Mesothelial cell of epicardium (in vitro differentiated cells): ENCODE results near the gene ZNF787. TPM values are rescaled to one million over a fixed set of nuclear protein-coding genes. Genes with fewer than 3 reads are reported as not detected.
A peak's percentile ranks its signal among the peaks of the same experiment; 100 is the strongest.
"Not testable (repeated sequence)": the region's sequence is repeated elsewhere in the genome, so short reads cannot be mapped to it uniquely, and the experiment has no call there.

Experiments
- DNase-seq, 2 experiments: peaks; one replicate each; pipeline ENCODE4 v3.0.0; 2021; ENCODE audit warnings: low spot score in 2 of 2; ENCODE audit not compliant: unreplicated experiment in 2 of 2
- H3K27ac Mint-ChIP-seq: 2 replicates; pipeline ENCODE4 v1.8.0; 2021; ENCODE audit warnings: mixed read lengths
- H3K27me3 Mint-ChIP-seq: 2 replicates; pipeline ENCODE4 v1.8.0; 2021; ENCODE audit warnings: low read depth, mixed read lengths
- H3K36me3 Mint-ChIP-seq: 2 replicates; pipeline ENCODE4 v1.8.0; 2021; ENCODE audit warnings: mixed read lengths
- H3K4me1 Mint-ChIP-seq: 2 replicates; pipeline ENCODE4 v1.8.0; 2021; ENCODE audit warnings: mixed read lengths
- H3K4me3 Mint-ChIP-seq: 2 replicates; pipeline ENCODE4 v1.8.0; 2021; ENCODE audit warnings: mild to moderate bottlenecking, moderate library complexity, mixed read lengths
- H3K9me3 Mint-ChIP-seq: 2 replicates; pipeline ENCODE4 v1.8.0; 2021; ENCODE audit warnings: mixed read lengths
- total RNA-seq: library from RNA; stranded (reverse); gene quantifications from 3 replicates; pipeline ENCODE4 v1.2.1, GENCODE V29; 2021
- TF ChIP-seq, protein P1 (sequence below): fragments of 200-600 bp; sonication (generic); IDR thresholded peaks from one replicate; pipeline ENCODE4 v1.5.0; 2021; ENCODE audit warnings: antibody characterized with exemption; ENCODE audit not compliant: unreplicated experiment

ZNF787 gene
- total RNA-seq, 1 donor from 2014 or later, result 35.5 TPM

DNA sequence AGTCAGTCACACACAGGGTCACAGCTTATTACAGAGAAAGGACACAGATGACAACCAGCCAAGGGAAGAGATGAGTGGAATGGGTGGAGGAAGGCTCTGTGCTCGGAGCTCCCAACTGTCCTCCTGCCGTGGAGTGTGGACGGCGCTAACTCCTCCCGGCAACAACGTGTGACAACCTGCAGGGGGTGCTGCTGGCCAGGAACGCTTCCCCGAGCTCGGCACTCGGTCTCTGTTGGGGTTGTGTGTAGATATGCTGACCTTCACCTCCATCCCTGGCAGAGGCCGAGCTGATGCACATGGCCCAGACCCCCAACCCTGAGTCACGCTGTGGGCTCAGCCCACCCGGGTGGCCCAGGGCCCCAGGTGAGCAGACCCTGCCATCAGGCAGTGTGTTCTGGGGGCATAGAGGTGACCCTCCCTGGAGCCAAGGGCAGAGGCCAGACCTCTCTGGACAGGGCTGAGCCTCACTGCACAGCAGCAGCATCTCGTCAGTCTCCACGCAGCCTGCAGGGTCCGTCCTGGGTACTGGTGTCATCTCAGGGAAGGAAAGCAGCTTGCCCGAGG, 34.1 kb upstream of the ZNF787 start:
- Mint-ChIP-seq H3K4me1 (peaks cover 5% of the 10 kb centered on the region), H3K36me3 (peaks cover 38% of the 10 kb centered on the region), H3K27me3 (no peaks in the 10 kb centered on the region), H3K9me3 (peaks cover 7% of the 10 kb centered on the region), H3K4me3 (no peak overlapping the region), H3K27ac (no peak overlapping the region)
- TF ChIP-seq, protein P1, sequence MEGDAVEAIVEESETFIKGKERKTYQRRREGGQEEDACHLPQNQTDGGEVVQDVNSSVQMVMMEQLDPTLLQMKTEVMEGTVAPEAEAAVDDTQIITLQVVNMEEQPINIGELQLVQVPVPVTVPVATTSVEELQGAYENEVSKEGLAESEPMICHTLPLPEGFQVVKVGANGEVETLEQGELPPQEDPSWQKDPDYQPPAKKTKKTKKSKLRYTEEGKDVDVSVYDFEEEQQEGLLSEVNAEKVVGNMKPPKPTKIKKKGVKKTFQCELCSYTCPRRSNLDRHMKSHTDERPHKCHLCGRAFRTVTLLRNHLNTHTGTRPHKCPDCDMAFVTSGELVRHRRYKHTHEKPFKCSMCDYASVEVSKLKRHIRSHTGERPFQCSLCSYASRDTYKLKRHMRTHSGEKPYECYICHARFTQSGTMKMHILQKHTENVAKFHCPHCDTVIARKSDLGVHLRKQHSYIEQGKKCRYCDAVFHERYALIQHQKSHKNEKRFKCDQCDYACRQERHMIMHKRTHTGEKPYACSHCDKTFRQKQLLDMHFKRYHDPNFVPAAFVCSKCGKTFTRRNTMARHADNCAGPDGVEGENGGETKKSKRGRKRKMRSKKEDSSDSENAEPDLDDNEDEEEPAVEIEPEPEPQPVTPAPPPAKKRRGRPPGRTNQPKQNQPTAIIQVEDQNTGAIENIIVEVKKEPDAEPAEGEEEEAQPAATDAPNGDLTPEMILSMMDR, result peak; percentile 20
- no peak for DNase-seq

DNA sequence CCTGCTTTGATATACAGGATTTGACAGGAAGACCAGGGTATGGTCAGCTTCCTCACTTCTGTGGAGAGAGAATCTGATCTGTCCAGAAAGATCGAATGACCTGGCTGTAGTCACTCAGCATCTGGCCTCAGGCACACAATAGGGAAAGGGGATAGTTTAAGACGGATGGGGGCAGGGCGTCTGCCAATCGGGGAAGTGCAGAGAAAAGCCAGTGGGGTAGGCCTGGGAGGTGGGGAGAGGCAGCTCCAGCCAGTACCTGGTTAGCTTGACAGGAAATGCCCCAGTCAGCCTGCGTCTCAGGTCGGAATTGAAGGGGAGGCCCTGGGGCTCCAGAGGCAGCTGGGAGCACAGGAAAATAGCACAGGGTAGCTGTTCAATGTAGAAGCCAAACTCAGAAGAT, 32.4 kb upstream of the ZNF787 start:
- peak overlapping the region; percentile 68 for H3K27ac Mint-ChIP-seq
- H3K4me3 Mint-ChIP-seq, result no peak overlapping the region
- TF ChIP-seq, protein P1, result no peak
- H3K27me3 Mint-ChIP-seq, result no peaks in the 10 kb centered on the region
- H3K9me3 Mint-ChIP-seq, result no peaks in the 10 kb centered on the region
- H3K36me3 Mint-ChIP-seq, result peaks cover 40% of the 10 kb centered on the region
- no peak for DNase-seq
- H3K4me1 Mint-ChIP-seq, result peaks cover 5% of the 10 kb centered on the region

DNA sequence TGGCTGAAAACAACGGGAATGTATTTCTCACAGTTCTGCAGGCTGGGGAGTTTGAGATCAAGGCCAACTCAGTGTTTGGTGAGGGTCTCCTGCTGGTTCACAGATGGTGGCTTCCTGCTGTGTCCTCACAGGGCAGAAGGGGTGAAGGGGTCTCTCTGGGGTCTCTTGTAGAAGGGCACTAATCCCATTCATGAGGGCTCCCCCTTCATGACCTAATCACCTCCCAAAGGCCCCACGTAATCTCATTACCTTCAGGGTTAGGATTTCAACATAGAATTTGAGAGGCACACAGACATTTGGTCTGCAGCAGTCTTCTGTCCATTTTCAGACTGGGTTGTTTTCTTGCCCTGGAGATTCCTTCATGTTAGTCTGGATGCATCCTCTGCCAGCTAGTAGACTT, 31.5 kb upstream of the ZNF787 start:
- Mint-ChIP-seq H3K9me3 (no peaks in the 10 kb centered on the region), H3K27me3 (no peaks in the 10 kb centered on the region), H3K27ac (peak overlapping the region; percentile 73), H3K36me3 (peaks cover 39% of the 10 kb centered on the region), H3K4me1 (peaks cover 5% of the 10 kb centered on the region), H3K4me3 (no peak overlapping the region)
- no peak for DNase-seq
- TF ChIP-seq, protein P1, result no peak

DNA sequence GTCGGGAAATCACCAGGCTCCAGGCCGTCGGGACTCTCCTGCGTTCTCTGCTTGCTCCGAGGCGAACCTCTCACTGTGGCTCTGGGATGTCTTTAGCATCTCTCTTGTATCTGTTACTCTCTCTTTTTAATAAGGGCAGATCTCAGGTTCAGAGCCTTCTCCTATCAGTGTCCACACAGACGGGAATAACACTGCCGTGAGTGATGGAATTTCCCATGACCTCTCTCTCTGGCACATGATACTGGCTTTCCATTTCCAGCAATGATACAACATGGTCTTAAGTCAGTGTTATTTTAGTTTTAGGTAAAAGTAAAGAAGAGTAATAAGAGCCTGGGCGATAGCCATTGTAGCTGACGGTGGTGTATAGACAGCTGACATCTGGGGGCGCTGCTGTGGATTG, 29.3 kb upstream of the ZNF787 start:
- Mint-ChIP-seq H3K36me3 (peaks cover 28% of the 10 kb centered on the region), H3K27me3 (no peaks in the 10 kb centered on the region), H3K4me3 (no peak overlapping the region), H3K4me1 (peaks cover 5% of the 10 kb centered on the region), H3K9me3 (no peaks in the 10 kb centered on the region), H3K27ac (no peak overlapping the region)
- TF ChIP-seq, protein P1, result no peak
- no peak for DNase-seq

DNA sequence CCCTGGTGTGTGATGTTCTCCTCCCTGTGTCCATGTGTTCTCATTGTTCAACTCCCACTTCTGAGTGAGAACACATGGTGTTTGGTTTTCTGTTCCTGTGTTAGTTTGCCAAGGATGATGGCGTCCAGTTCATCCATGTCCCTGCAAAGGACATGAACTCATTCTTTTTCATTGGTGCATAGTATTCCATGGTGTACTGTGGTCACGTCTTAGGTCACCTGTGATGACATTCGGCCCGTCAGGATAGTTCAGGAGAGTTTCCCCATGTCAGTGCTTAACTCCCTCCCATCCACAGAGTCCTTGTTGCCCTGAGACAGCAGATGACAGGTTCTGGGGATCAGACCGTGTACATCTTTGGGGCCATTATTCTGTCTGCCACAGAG, 28.6 kb upstream of the ZNF787 start:
- TF ChIP-seq, protein P1, result no peak
- H3K4me3 Mint-ChIP-seq, result no peak overlapping the region
- no peak overlapping the region for H3K27ac Mint-ChIP-seq
- peaks cover 5% of the 10 kb centered on the region for H3K4me1 Mint-ChIP-seq
- H3K36me3 Mint-ChIP-seq, result peaks cover 24% of the 10 kb centered on the region
- no peaks in the 10 kb centered on the region for H3K27me3 Mint-ChIP-seq
- DNase-seq, result no peak
- no peaks in the 10 kb centered on the region for H3K9me3 Mint-ChIP-seq

DNA sequence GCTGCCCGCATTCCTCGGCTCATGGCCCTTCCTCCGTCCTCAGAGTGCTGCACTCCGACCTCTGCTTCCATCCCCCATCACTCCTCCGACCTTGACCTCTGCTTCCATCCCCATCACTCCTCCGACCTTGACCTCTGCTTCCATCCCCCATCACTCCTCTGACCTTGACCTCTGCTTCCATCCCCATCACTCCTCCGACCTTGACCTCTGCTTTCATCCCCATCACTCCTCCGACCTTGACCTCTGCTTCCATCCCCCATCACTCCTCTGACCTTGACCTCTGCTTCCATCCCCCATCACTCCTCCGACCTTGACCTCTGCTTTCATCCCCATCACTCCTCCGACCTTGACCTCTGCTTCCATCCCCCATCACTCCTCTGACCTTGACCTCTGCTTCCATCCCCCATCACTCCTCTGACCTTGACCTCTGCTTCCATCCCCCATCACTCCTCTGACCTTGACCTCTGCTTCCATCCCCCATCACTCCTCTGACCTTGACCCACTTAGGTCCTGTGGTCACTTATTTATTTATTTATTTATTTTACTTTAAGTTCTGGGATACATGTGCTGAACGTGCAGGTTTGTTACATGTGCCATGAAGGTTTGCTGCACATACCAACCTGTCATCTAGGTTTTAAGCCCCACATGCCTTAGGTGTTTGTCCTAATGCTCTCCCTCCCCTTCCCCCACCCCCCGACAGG, 28.0 kb upstream of the ZNF787 start:
- peaks cover 23% of the 10 kb centered on the region for H3K36me3 Mint-ChIP-seq
- H3K27me3 Mint-ChIP-seq, H3K27ac Mint-ChIP-seq, H3K4me3 Mint-ChIP-seq, H3K9me3 Mint-ChIP-seq, H3K4me1 Mint-ChIP-seq, DNase-seq: not testable (repeated sequence)
